Hippocampal formation (tissue), 2 donors: ENCODE measurements around the gene OPA1.

ENCODE experiments used
- DNase-seq, 2 donors: peaks; one replicate each; lab custom pipeline; 2025; lab: John Stamatoyannopoulos, UW

The OPA1 gene

GRCh38 chr3:193592841-193593667 is at the start of gene OPA1:
OPA1 (plus strand) TSS chr3:193593208; CDS start chr3:193593378, 170 bp downstream.
- DNase-seq: peak; percentile 92 to 93

- DNase-seq: no peak
Observed at GRCh38 chr3:193544289-193544688, 48.7 kb upstream of the OPA1 start.

GRCh38 chr3:193545304-193545703 is 47.7 kb upstream of the OPA1 start:
- DNase-seq: no peak

- DNase-seq: no peak
Observed at GRCh38 chr3:193546129-193546528, 46.9 kb upstream of the OPA1 start.

GRCh38 chr3:193548406-193548805 is 44.6 kb upstream of the OPA1 start:
- peak; percentile 43 to 54 for DNase-seq

GRCh38 chr3:193552923-193553322 is 40.1 kb upstream of the OPA1 start:
- DNase-seq: peak in 1 of 2 donors; percentile 28

GRCh38 chr3:193553586-193553985 is 39.4 kb upstream of the OPA1 start:
- DNase-seq: no peak

GRCh38 chr3:193554811-193555210 is 38.2 kb upstream of the OPA1 start, which contains the start of gene ATP13A4:
ATP13A4 (minus strand) TSS chr3:193554895; CDS start chr3:193554799, 96 bp downstream.
- DNase-seq: peak in 1 of 2 donors; percentile 11

- DNase-seq: no peak
Observed at GRCh38 chr3:193556841-193557240, 36.2 kb upstream of the OPA1 start.

- no peak for DNase-seq
Observed at GRCh38 chr3:193559100-193559499, 33.9 kb upstream of the OPA1 start.

GRCh38 chr3:193560091-193560490 is 32.9 kb upstream of the OPA1 start:
- no peak for DNase-seq

GRCh38 chr3:193560870-193561269 is 32.1 kb upstream of the OPA1 start:
- peak in 1 of 2 donors; percentile 33 for DNase-seq

GRCh38 chr3:193563426-193563825 is 29.6 kb upstream of the OPA1 start:
- no peak for DNase-seq

- DNase-seq: no peak
Observed at GRCh38 chr3:193564012-193564411, 29.0 kb upstream of the OPA1 start.

- no peak for DNase-seq
Observed at GRCh38 chr3:193569119-193569518, 23.9 kb upstream of the OPA1 start.

- DNase-seq: peak; percentile 57 to 73
Observed at GRCh38 chr3:193572426-193572908, 20.5 kb upstream of the OPA1 start.

GRCh38 chr3:193573403-193574191 is 19.4 kb upstream of the OPA1 start:
- no peak for DNase-seq

- no peak for DNase-seq
Observed at GRCh38 chr3:193574488-193575070, 18.4 kb upstream of the OPA1 start.

- DNase-seq: no peak
Observed at GRCh38 chr3:193585530-193585929, 7.5 kb upstream of the OPA1 start.

GRCh38 chr3:193586526-193586925 is 6.5 kb upstream of the OPA1 start:
- DNase-seq: no peak

- DNase-seq: no peak
Observed at GRCh38 chr3:193589129-193589528, 3.9 kb upstream of the OPA1 start.

- no peak for DNase-seq
Observed at GRCh38 chr3:193589616-193590015, 3.4 kb upstream of the OPA1 start.
